Measurements from ENCODE around the gene EFNA1.

DNA sequence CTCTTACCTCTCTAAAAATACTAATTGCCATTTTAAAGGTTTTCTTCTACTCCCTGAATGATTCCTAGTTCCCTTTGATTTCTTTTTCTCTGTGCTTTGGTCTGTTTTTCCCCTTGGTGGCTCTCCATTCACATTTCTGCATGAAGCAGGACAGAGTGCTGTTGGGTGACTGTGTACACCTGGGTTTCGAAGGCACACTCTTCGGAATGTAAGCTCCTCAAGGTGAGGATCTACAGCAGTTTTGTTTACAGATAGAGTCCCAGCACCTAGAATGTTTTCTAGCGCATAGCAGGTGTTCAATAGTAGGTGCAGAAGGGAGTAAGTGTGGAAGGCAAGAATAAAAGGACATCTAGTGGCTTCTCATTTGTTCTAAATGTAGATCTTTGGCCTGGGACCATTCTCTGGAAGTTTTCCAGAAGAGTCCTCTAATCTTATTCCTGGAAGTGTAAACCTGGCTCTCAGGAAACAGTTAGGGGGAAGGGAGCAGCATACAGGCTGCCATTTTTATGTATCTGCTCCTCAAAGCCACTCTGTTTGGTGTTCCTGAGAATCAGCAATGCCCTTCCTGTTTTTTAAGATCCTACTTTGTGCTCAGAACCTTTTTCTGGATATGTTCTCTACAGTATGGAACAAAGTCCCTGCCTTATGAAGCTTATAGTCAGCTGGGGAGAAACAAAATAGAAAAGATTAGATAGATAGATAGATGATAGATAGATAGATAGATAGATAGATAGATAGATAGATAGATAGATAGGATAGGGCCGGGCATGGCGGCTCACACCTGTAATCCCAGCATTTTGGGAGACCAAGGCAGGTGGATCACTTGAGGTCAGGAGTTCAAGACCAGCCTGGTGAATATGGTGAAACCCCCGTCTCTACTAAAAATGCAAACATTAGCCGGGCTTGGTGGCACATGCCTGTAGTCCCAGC, 22.8 kb upstream of the EFNA1 start:
- TF ChIP-seq, protein P1, sequence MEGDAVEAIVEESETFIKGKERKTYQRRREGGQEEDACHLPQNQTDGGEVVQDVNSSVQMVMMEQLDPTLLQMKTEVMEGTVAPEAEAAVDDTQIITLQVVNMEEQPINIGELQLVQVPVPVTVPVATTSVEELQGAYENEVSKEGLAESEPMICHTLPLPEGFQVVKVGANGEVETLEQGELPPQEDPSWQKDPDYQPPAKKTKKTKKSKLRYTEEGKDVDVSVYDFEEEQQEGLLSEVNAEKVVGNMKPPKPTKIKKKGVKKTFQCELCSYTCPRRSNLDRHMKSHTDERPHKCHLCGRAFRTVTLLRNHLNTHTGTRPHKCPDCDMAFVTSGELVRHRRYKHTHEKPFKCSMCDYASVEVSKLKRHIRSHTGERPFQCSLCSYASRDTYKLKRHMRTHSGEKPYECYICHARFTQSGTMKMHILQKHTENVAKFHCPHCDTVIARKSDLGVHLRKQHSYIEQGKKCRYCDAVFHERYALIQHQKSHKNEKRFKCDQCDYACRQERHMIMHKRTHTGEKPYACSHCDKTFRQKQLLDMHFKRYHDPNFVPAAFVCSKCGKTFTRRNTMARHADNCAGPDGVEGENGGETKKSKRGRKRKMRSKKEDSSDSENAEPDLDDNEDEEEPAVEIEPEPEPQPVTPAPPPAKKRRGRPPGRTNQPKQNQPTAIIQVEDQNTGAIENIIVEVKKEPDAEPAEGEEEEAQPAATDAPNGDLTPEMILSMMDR (IDR thresholded peaks at IDR 0.05; ENCODE audit: low read depth, low read length, poor library complexity, severe bottlenecking): no peak
- TF ChIP-seq EZH2phosphoT487 (IDR thresholded peaks at IDR 0.05; ENCODE audit: borderline replicate concordance, low read length): no peak
